ENCODE data around the gene CKAP4. TPM values are rescaled to one million over a fixed set of nuclear protein-coding genes. Genes with fewer than 3 reads are reported as not detected.
A peak's percentile ranks its signal among the peaks of the same experiment; 100 is the strongest.

Gene CKAP4
- total and polyA plus RNA-seq, 2 of the 13 experiments (the other 11 are each of a cell fraction or from before 2014, with no cell fraction given), result 39.2 to 70.2 TPM

- TF ChIP-seq, protein P1, sequence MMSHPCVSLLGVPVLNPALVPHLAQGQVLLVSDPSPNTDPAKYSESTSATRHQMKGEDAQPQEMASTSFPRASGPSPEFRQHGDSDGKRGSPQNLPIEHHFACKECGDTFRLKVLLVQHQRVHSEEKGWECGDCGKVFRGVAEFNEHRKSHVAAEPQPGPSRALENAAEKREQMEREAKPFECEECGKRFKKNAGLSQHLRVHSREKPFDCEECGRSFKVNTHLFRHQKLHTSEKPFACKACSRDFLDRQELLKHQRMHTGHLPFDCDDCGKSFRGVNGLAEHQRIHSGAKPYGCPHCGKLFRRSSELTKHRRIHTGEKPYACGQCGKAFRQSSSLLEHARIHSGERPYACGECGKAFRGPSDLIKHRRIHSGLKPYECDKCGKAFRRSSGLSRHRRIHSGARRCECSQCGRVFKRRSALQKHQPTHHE (CRISPR knock-in tag; IDR thresholded peaks at IDR 0.05; ENCODE audit: borderline replicate concordance), result no peak
- TF ChIP-seq MXI1 (IDR thresholded peaks at IDR 0.05; ENCODE audit: borderline replicate concordance, low read depth, low read length) (0 out of 3 replicates have a peak, but pooled peaks have one; percentile 32), CENPT (CRISPR knock-in tag; IDR thresholded peaks at IDR 0.05; ENCODE audit: low read depth) (no peak), STAG1 (CRISPR knock-in tag; IDR thresholded peaks at IDR 0.05) (peak; percentile 89), ZFX (CRISPR knock-in tag; IDR thresholded peaks at IDR 0.05; ENCODE audit: low read depth) (peak; percentile 54), XRCC5 (optimal IDR thresholded peaks at IDR 0.05; ENCODE audit: low read length) (peak; percentile 81), ZNF180 (CRISPR knock-in tag; IDR thresholded peaks at IDR 0.05; ENCODE audit: borderline replicate concordance, low read depth) (no peak), MZF1 (CRISPR knock-in tag; IDR thresholded peaks at IDR 0.05; ENCODE audit: borderline replicate concordance) (no peak), HMG20A (CRISPR knock-in tag; IDR thresholded peaks at IDR 0.05; ENCODE audit: borderline replicate concordance) (no peak)
- TF ChIP-seq, protein P2, sequence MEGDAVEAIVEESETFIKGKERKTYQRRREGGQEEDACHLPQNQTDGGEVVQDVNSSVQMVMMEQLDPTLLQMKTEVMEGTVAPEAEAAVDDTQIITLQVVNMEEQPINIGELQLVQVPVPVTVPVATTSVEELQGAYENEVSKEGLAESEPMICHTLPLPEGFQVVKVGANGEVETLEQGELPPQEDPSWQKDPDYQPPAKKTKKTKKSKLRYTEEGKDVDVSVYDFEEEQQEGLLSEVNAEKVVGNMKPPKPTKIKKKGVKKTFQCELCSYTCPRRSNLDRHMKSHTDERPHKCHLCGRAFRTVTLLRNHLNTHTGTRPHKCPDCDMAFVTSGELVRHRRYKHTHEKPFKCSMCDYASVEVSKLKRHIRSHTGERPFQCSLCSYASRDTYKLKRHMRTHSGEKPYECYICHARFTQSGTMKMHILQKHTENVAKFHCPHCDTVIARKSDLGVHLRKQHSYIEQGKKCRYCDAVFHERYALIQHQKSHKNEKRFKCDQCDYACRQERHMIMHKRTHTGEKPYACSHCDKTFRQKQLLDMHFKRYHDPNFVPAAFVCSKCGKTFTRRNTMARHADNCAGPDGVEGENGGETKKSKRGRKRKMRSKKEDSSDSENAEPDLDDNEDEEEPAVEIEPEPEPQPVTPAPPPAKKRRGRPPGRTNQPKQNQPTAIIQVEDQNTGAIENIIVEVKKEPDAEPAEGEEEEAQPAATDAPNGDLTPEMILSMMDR (CRISPR knock-in tag; IDR thresholded peaks at IDR 0.05), result peak; percentile 93
Observed at GRCh38 chr12:106223485-106224354, 24.1 kb downstream of the CKAP4 start (continued).

Measured in HepG2 (cell line).